A549 (cell line): Measurements from ENCODE around the gene DOP1B.

Source experiments
- CTCF ChIP-seq: fragments of >200 bp; sonication (Bioruptor Twin); formaldehyde crosslinking; IDR thresholded peaks from 3 replicates; pipeline ENCODE4 v1.5.1; 2016
- POLR2A ChIP-seq: IDR thresholded peaks from 2 replicates; pipeline ENCODE4 v1.6.1; 2012; ENCODE audit warnings: mild to moderate bottlenecking, low read length

DNA sequence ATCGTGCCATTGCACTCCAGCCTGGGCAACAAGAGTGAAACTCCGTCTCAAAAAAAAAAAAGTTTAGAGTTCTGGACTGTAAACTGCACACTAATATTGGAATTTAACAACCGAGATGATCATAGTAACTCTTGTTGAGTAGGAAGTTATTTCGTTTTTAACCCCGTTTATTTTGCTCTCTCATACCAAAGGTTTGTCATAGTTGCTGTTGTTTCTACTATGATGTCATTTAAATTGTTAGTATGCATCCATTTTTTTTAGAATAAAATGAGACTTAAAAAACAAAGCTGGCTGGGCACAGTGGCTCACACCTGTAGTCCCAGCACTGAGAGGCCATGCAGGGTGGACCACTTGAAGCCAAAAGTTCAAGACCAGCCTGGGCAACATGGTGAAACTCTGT, 49.3 kb downstream of the DOP1B start:
- TF ChIP-seq CTCF: no peak
- TF ChIP-seq POLR2A: no peak
